Measurements from ENCODE around the gene COPS8. TPM values are rescaled to one million over a fixed set of nuclear protein-coding genes. Genes with fewer than 3 reads are reported as not detected.

The COPS8 gene
- polyA plus RNA-seq, 4 donors = 18.9 to 40.9 (median 27.0) TPM

- peaks cover 0 to 5% of the 10 kb centered on the region in 2 donors for H3K9me3 ChIP-seq (ENCODE audit: control insufficient read depth in 2 of 2, insufficient read depth in 1 of 2, low read depth in 1 of 2, low read length in 1 of 2)
- no peak for FAIRE-seq
- WGBS, 3 donors = 80 to 88% (median 85%) methylated on average over 9 of the region's 9 CpGs
- no peak overlapping the region for H3K27ac ChIP-seq (ENCODE audit: low read depth in 1 of 3, low read length in 2 of 3)
- H3K4me3 ChIP-seq (ENCODE audit: low read depth in 1 of 3, low read length in 3 of 3) = no peak overlapping the region
- H3K27me3 ChIP-seq (ENCODE audit: control insufficient read depth in 3 of 3, insufficient read depth in 3 of 3, low read length in 3 of 3) = no peaks in the 10 kb centered on the region
- no peak for DNase-seq
- no peaks in the 10 kb centered on the region for H3K36me3 ChIP-seq (ENCODE audit: control insufficient read depth in 3 of 3, insufficient read depth in 2 of 3, low read depth in 1 of 3, low read length in 3 of 3)
- H3K4me1 ChIP-seq (ENCODE audit: control insufficient read depth in 3 of 3, insufficient read depth in 2 of 3, low read depth in 1 of 3, low read length in 2 of 3) = peaks cover 0 to 4% (median 0%) of the 10 kb centered on the region in 3 donors
Measured at GRCh38 chr2:237136824-237137223, 51.1 kb downstream of the COPS8 start.

- H3K27ac ChIP-seq (ENCODE audit: low read depth in 1 of 3, low read length in 2 of 3) = no peak overlapping the region
- FAIRE-seq = no peak
- DNase-seq = peak in 1 of 2 donors; percentile 14
- H3K4me3 ChIP-seq (ENCODE audit: low read depth in 1 of 3, low read length in 3 of 3) = no peak overlapping the region
- H3K36me3 ChIP-seq (ENCODE audit: control insufficient read depth in 3 of 3, insufficient read depth in 2 of 3, low read depth in 1 of 3, low read length in 3 of 3) = no peaks in the 10 kb centered on the region
- no peaks in the 10 kb centered on the region for H3K27me3 ChIP-seq (ENCODE audit: control insufficient read depth in 3 of 3, insufficient read depth in 3 of 3, low read length in 3 of 3)
- peaks cover 0 to 3% of the 10 kb centered on the region in 2 donors for H3K9me3 ChIP-seq (ENCODE audit: control insufficient read depth in 2 of 2, insufficient read depth in 1 of 2, low read depth in 1 of 2, low read length in 1 of 2)
- H3K4me1 ChIP-seq (ENCODE audit: control insufficient read depth in 3 of 3, insufficient read depth in 2 of 3, low read depth in 1 of 3, low read length in 2 of 3) = peaks cover 0 to 4% (median 0%) of the 10 kb centered on the region in 3 donors
- 81 to 89% (median 81%) methylated on average over 13 of the region's 13 CpGs for WGBS, 3 donors
Measured at GRCh38 chr2:237137626-237138323, 52.1 kb downstream of the COPS8 start.

GRCh38 chr2:237139123-237139675, 53.5 kb downstream of the COPS8 start:
- DNase-seq = no peak
- Histone ChIP-seq H3K27ac (ENCODE audit: low read depth in 1 of 3, low read length in 2 of 3) (no peak overlapping the region), H3K36me3 (ENCODE audit: control insufficient read depth in 3 of 3, insufficient read depth in 2 of 3, low read depth in 1 of 3, low read length in 3 of 3) (no peaks in the 10 kb centered on the region), H3K4me3 (ENCODE audit: low read depth in 1 of 3, low read length in 3 of 3) (no peak overlapping the region), H3K27me3 (ENCODE audit: control insufficient read depth in 3 of 3, insufficient read depth in 3 of 3, low read length in 3 of 3) (no peaks in the 10 kb centered on the region), H3K9me3 (ENCODE audit: control insufficient read depth in 2 of 2, insufficient read depth in 1 of 2, low read depth in 1 of 2, low read length in 1 of 2) (no peaks in the 10 kb centered on the region), H3K4me1 (ENCODE audit: control insufficient read depth in 3 of 3, insufficient read depth in 2 of 3, low read depth in 1 of 3, low read length in 2 of 3) (peaks cover 0 to 4% (median 0%) of the 10 kb centered on the region in 3 donors)
- FAIRE-seq = no peak
- 95% methylated on average over 14 of the region's 14 CpGs for WGBS, 3 donors

GRCh38 chr2:237140689-237141285, 55.1 kb downstream of the COPS8 start:
- 81 to 96% (median 94%) methylated on average over 4 of the region's 4 CpGs for WGBS, 3 donors
- Histone ChIP-seq H3K9me3 (ENCODE audit: control insufficient read depth in 2 of 2, insufficient read depth in 1 of 2, low read depth in 1 of 2, low read length in 1 of 2) (no peaks in the 10 kb centered on the region), H3K4me3 (ENCODE audit: low read depth in 1 of 3, low read length in 3 of 3) (no peak overlapping the region), H3K27me3 (ENCODE audit: control insufficient read depth in 3 of 3, insufficient read depth in 3 of 3, low read length in 3 of 3) (no peaks in the 10 kb centered on the region), H3K4me1 (ENCODE audit: control insufficient read depth in 3 of 3, insufficient read depth in 2 of 3, low read depth in 1 of 3, low read length in 2 of 3) (peaks cover 0 to 4% (median 0%) of the 10 kb centered on the region in 3 donors), H3K36me3 (ENCODE audit: control insufficient read depth in 3 of 3, insufficient read depth in 2 of 3, low read depth in 1 of 3, low read length in 3 of 3) (no peaks in the 10 kb centered on the region), H3K27ac (ENCODE audit: low read depth in 1 of 3, low read length in 2 of 3) (peak overlapping the region in 1 of 3 donors; percentile 19)
- no peak for FAIRE-seq
- no peak for DNase-seq

- no peak for FAIRE-seq
- peak overlapping the region in 1 of 3 donors; percentile 19 for H3K27ac ChIP-seq (ENCODE audit: low read depth in 1 of 3, low read length in 2 of 3)
- WGBS, 3 donors = 88 to 92% (median 91%) methylated on average over 4 of the region's 4 CpGs
- peaks cover 0 to 4% (median 0%) of the 10 kb centered on the region in 3 donors for H3K4me1 ChIP-seq (ENCODE audit: control insufficient read depth in 3 of 3, insufficient read depth in 2 of 3, low read depth in 1 of 3, low read length in 2 of 3)
- peaks cover 0 to 5% of the 10 kb centered on the region in 2 donors for H3K9me3 ChIP-seq (ENCODE audit: control insufficient read depth in 2 of 2, insufficient read depth in 1 of 2, low read depth in 1 of 2, low read length in 1 of 2)
- no peaks in the 10 kb centered on the region for H3K27me3 ChIP-seq (ENCODE audit: control insufficient read depth in 3 of 3, insufficient read depth in 3 of 3, low read length in 3 of 3)
- no peak overlapping the region for H3K4me3 ChIP-seq (ENCODE audit: low read depth in 1 of 3, low read length in 3 of 3)
- H3K36me3 ChIP-seq (ENCODE audit: control insufficient read depth in 3 of 3, insufficient read depth in 2 of 3, low read depth in 1 of 3, low read length in 3 of 3) = no peaks in the 10 kb centered on the region
- no peak for DNase-seq
Measured at GRCh38 chr2:237141571-237142051, 55.9 kb downstream of the COPS8 start.

GRCh38 chr2:237143118-237143517, 57.4 kb downstream of the COPS8 start:
- Histone ChIP-seq H3K4me1 (ENCODE audit: control insufficient read depth in 3 of 3, insufficient read depth in 2 of 3, low read depth in 1 of 3, low read length in 2 of 3) (no peaks in the 10 kb centered on the region), H3K36me3 (ENCODE audit: control insufficient read depth in 3 of 3, insufficient read depth in 2 of 3, low read depth in 1 of 3, low read length in 3 of 3) (no peaks in the 10 kb centered on the region), H3K27ac (ENCODE audit: low read depth in 1 of 3, low read length in 2 of 3) (peak overlapping the region in 1 of 3 donors; percentile 27), H3K4me3 (ENCODE audit: low read depth in 1 of 3, low read length in 3 of 3) (no peak overlapping the region), H3K27me3 (ENCODE audit: control insufficient read depth in 3 of 3, insufficient read depth in 3 of 3, low read length in 3 of 3) (no peaks in the 10 kb centered on the region), H3K9me3 (ENCODE audit: control insufficient read depth in 2 of 2, insufficient read depth in 1 of 2, low read depth in 1 of 2, low read length in 1 of 2) (peaks cover 0 to 10% of the 10 kb centered on the region in 2 donors)
- DNase-seq (no peak), FAIRE-seq (no peak)
- WGBS, 3 donors = 68 to 86% (median 76%) methylated on average over 2 of the region's 2 CpGs

- FAIRE-seq = no peak
Measured at GRCh38 chr2:237143676-237144440, 58.2 kb downstream of the COPS8 start.

GRCh38 chr2:237144516-237144915, 58.8 kb downstream of the COPS8 start:
- Histone ChIP-seq H3K9me3 (ENCODE audit: control insufficient read depth in 2 of 2, insufficient read depth in 1 of 2, low read depth in 1 of 2, low read length in 1 of 2) (peaks cover 0 to 16% of the 10 kb centered on the region in 2 donors), H3K4me1 (ENCODE audit: control insufficient read depth in 3 of 3, insufficient read depth in 2 of 3, low read depth in 1 of 3, low read length in 2 of 3) (no peaks in the 10 kb centered on the region), H3K36me3 (ENCODE audit: control insufficient read depth in 3 of 3, insufficient read depth in 2 of 3, low read depth in 1 of 3, low read length in 3 of 3) (no peaks in the 10 kb centered on the region), H3K27me3 (ENCODE audit: control insufficient read depth in 3 of 3, insufficient read depth in 3 of 3, low read length in 3 of 3) (no peaks in the 10 kb centered on the region), H3K27ac (ENCODE audit: low read depth in 1 of 3, low read length in 2 of 3) (no peak overlapping the region), H3K4me3 (ENCODE audit: low read depth in 1 of 3, low read length in 3 of 3) (no peak overlapping the region)
- no peak for FAIRE-seq
- 61 to 76% (median 72%) methylated on average over 3 of the region's 3 CpGs for WGBS, 3 donors
- DNase-seq = no peak

More at GRCh38 chr2:237143676-237144440, 58.2 kb downstream of the COPS8 start:
- no peak for DNase-seq
- 62 to 75% (median 72%) methylated on average over 5 of the region's 5 CpGs for WGBS, 3 donors
- no peaks in the 10 kb centered on the region for H3K4me1 ChIP-seq (ENCODE audit: control insufficient read depth in 3 of 3, insufficient read depth in 2 of 3, low read depth in 1 of 3, low read length in 2 of 3)
- no peaks in the 10 kb centered on the region for H3K27me3 ChIP-seq (ENCODE audit: control insufficient read depth in 3 of 3, insufficient read depth in 3 of 3, low read length in 3 of 3)
- H3K4me3 ChIP-seq (ENCODE audit: low read depth in 1 of 3, low read length in 3 of 3) = no peak overlapping the region
- H3K9me3 ChIP-seq (ENCODE audit: control insufficient read depth in 2 of 2, insufficient read depth in 1 of 2, low read depth in 1 of 2, low read length in 1 of 2) = peaks cover 0 to 16% of the 10 kb centered on the region in 2 donors
- no peaks in the 10 kb centered on the region for H3K36me3 ChIP-seq (ENCODE audit: control insufficient read depth in 3 of 3, insufficient read depth in 2 of 3, low read depth in 1 of 3, low read length in 3 of 3)
- H3K27ac ChIP-seq (ENCODE audit: low read depth in 1 of 3, low read length in 2 of 3) = no peak overlapping the region
